Spinal cord (tissue), 10 donors: ENCODE data around the gene PGBD5. TPM values are rescaled to one million over a fixed set of nuclear protein-coding genes. Genes with fewer than 3 reads are reported as not detected.

Experiments
- DNase-seq, 6 donors: peaks; one replicate each; pipeline versions ENCODE4 v3.0.0 to v3.0.0-alpha.2; 2013 to 2015; ENCODE audit warnings: low spot score in 6 of 6, low read depth in 4 of 6
- H3K27ac ChIP-seq: one replicate; pipeline ENCODE4 v1.5.1; 2013; ENCODE audit warnings: low read depth, low read length, control low read depth
- H3K27me3 ChIP-seq: one replicate; pipeline ENCODE4 v1.6.1; 2013; ENCODE audit warnings: low read length; ENCODE audit not compliant: control insufficient read depth, insufficient read depth
- H3K36me3 ChIP-seq: one replicate; pipeline ENCODE4 v1.6.1; 2013; ENCODE audit warnings: low read length; ENCODE audit not compliant: control insufficient read depth, insufficient read depth
- H3K4me1 ChIP-seq: one replicate; pipeline ENCODE4 v1.6.1; 2013; ENCODE audit warnings: low read length; ENCODE audit not compliant: control insufficient read depth, insufficient read depth
- H3K4me3 ChIP-seq: one replicate; pipeline ENCODE4 v1.5.1; 2013; ENCODE audit warnings: low read depth, low read length, control low read depth
- H3K9me3 ChIP-seq: one replicate; pipeline ENCODE4 v1.6.1; 2013; ENCODE audit warnings: low read length; ENCODE audit not compliant: control insufficient read depth, insufficient read depth
- WGBS: methylation state at CpG from one replicate; pipeline ENCODE4 v1.1.5; 2013; ENCODE audit warnings: missing lambda C conversion rate; ENCODE audit not compliant: insufficient coverage; 5-methylcytosine and 5-hydroxymethylcytosine counted together
- polyA plus RNA-seq, 2 donors: library from polyadenylated mRNA; unstranded; fragments of 120-200 nt; gene quantifications; one replicate each; pipeline ENCODE4 v1.2.1, GENCODE V29; 2013; ENCODE audit not compliant: insufficient read length in 2 of 2
- total RNA-seq, 2 donors: library from RNA; depleted of rRNA in 1 of 2; stranded (reverse); fragments of 120-200 nt in 1 of 2; fragments of >200 nt in 1 of 2; gene quantifications; one replicate each; pipeline versions ENCODE4 v1.2.3 to v1.2.4, GENCODE V29; 2013 to 2014
- donor health status: healthy.

Gene PGBD5
- total and polyA plus RNA-seq, 4 donors: 4.3 to 22.6 (median 16.1) TPM

GRCh38 chr1:230299191-230300006, 126.7 kb downstream of the PGBD5 start:
- Histone ChIP-seq H3K36me3 (no peaks in the 10 kb centered on the region), H3K27ac (no peak overlapping the region), H3K4me1 (no peaks in the 10 kb centered on the region), H3K27me3 (no peaks in the 10 kb centered on the region), H3K9me3 (no peaks in the 10 kb centered on the region), H3K4me3 (no peak overlapping the region)
- peak in 1 of 6 donors; percentile 5 for DNase-seq
- 69% methylated on average over 13 of the region's 15 CpGs for WGBS

- Histone ChIP-seq H3K27ac (no peak overlapping the region), H3K9me3 (no peaks in the 10 kb centered on the region), H3K27me3 (no peaks in the 10 kb centered on the region), H3K4me3 (no peak overlapping the region), H3K4me1 (peaks cover 14% of the 10 kb centered on the region), H3K36me3 (no peaks in the 10 kb centered on the region)
- 72% methylated on average over 2 of the region's 3 CpGs for WGBS
- DNase-seq: no peak
Observed at GRCh38 chr1:230295367-230295766, 130.8 kb downstream of the PGBD5 start.

DNA sequence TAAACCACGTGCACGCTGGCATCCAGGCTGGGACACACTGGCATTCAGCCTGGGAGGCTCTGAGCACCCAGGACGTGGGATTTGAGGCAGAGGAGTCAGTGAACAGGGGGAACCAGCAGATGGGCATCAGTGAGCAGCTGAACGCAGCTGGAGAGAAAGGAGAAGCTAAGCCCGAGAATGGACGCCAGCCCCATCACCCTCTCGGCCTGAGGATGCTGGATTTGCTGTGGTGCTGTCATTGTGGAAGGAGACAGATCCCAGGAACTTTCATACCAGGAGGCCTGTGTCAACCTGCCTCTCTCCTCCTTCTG, 132.8 kb downstream of the PGBD5 start:
- Histone ChIP-seq H3K36me3 (no peaks in the 10 kb centered on the region), H3K4me3 (no peak overlapping the region), H3K4me1 (peaks cover 14% of the 10 kb centered on the region), H3K27me3 (no peaks in the 10 kb centered on the region), H3K27ac (no peak overlapping the region), H3K9me3 (no peaks in the 10 kb centered on the region)
- peak in 2 of 6 donors; percentile 35 to 43 for DNase-seq
- WGBS: 33% methylated on average over 5 of the region's 7 CpGs

DNA sequence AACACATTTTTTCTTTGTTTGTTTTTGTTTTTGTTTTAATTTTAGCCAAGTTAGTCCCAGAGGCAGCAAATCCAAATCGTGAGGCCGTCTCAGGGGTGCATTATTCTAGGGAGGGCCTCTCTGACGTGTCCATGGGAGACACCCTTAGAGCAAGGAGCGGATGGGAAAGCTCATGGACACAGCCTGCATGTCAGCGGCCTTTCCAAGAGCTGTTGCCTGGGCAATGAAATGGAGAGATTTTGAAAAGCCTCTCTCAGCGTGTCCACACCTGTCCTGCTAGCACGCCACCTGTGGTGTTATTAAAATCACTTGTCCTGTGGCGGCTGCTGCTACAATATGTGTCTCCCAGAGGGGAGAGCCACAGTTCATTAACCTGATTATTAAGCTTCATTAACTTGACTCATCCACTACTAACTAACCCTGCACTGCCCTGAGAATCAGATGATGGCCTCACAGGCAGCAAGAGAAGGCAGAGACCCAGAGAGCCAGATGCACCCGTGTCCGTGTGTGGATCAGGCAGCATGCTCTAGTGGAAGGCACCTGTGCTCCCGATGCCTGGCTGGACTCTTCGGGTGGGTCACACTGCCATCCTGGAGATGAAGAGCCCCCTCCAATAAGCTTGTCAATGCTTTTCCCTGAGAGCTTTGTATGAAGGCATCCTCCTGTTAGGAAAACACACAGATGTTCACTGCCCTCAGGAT, 133.3 kb downstream of the PGBD5 start:
- peak in 1 of 6 donors; percentile 68 for DNase-seq
- Histone ChIP-seq H3K9me3 (no peaks in the 10 kb centered on the region), H3K4me3 (no peak overlapping the region), H3K27ac (no peak overlapping the region), H3K27me3 (no peaks in the 10 kb centered on the region), H3K36me3 (no peaks in the 10 kb centered on the region), H3K4me1 (peaks cover 14% of the 10 kb centered on the region)
- 32% methylated on average over 12 of the region's 12 CpGs for WGBS

- Histone ChIP-seq H3K27ac (no peak overlapping the region), H3K4me3 (no peak overlapping the region), H3K36me3 (no peaks in the 10 kb centered on the region), H3K4me1 (peaks cover 14% of the 10 kb centered on the region), H3K27me3 (no peaks in the 10 kb centered on the region), H3K9me3 (no peaks in the 10 kb centered on the region)
- no peak for DNase-seq
- WGBS: 67% methylated on average over 18 of the region's 28 CpGs
Observed at GRCh38 chr1:230291731-230292620, 134.2 kb downstream of the PGBD5 start.

GRCh38 chr1:230289350-230289644, 136.8 kb downstream of the PGBD5 start:
- H3K36me3 ChIP-seq: peaks cover 4% of the 10 kb centered on the region
- H3K27me3 ChIP-seq: no peaks in the 10 kb centered on the region
- H3K9me3 ChIP-seq: no peaks in the 10 kb centered on the region
- peaks cover 14% of the 10 kb centered on the region for H3K4me1 ChIP-seq
- no peak for DNase-seq
- no peak overlapping the region for H3K4me3 ChIP-seq
- no peak overlapping the region for H3K27ac ChIP-seq
- WGBS: 100% methylated on average over 1 of the region's 5 CpGs

DNA sequence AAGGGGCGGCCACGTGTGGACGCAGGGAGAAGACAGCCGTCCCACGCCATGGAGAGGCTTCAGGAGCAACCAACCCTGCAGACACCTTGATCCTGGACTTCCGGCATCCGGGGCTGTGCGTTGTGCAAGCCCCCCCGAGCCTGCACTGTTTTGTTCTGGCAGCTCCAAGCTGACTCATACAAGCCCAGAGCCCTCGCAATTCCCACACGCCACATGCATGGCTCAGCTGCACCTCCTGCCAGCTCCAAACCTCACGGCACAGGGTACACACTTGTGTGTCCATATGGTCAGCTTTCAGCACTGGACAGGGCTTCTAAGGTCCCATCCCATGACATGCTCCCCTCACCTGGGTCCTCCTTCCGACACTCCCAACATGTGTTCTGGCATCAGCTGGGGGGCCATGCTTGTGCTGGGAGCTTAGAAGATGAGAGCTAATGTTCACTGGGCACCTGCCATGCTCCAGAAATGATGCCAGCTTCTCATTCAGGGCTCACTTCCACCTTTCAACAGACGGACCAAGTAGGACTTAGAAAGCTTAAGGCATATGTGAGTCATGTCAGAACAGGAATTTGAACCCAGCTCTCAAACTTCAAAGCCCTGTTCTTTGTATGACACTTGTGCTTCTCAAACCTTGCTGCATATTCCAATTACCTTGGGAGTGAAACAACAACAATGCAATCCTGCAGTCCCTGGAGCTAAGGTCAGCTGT, 137.3 kb downstream of the PGBD5 start:
- Histone ChIP-seq H3K4me3 (no peak overlapping the region), H3K4me1 (peaks cover 12% of the 10 kb centered on the region), H3K27me3 (no peaks in the 10 kb centered on the region), H3K27ac (no peak overlapping the region), H3K9me3 (no peaks in the 10 kb centered on the region), H3K36me3 (peaks cover 6% of the 10 kb centered on the region)
- WGBS: 90% methylated on average over 12 of the region's 14 CpGs
- no peak for DNase-seq

- 75% methylated on average over 16 of the region's 17 CpGs for WGBS
- DNase-seq: no peak
- Histone ChIP-seq H3K27ac (no peak overlapping the region), H3K4me3 (no peak overlapping the region), H3K36me3 (peaks cover 10% of the 10 kb centered on the region), H3K9me3 (no peaks in the 10 kb centered on the region), H3K4me1 (peaks cover 5% of the 10 kb centered on the region), H3K27me3 (no peaks in the 10 kb centered on the region)
Observed at GRCh38 chr1:230287674-230288315, 138.3 kb downstream of the PGBD5 start.

- Histone ChIP-seq H3K27me3 (no peaks in the 10 kb centered on the region), H3K4me1 (no peaks in the 10 kb centered on the region), H3K27ac (no peak overlapping the region), H3K4me3 (no peak overlapping the region), H3K36me3 (peaks cover 13% of the 10 kb centered on the region), H3K9me3 (no peaks in the 10 kb centered on the region)
- 80% methylated on average over 7 of the region's 10 CpGs for WGBS
- DNase-seq: no peak
Observed at GRCh38 chr1:230286890-230287269, 139.3 kb downstream of the PGBD5 start.
